ENCODE measurements around the gene ZNF143.

The ZNF143 gene

GRCh38 chr11:9565822-9566560 lies 105.2 kb downstream of the ZNF143 start:
- Histone ChIP-seq H3K4me1 (ENCODE audit: insufficient read depth, low read length, poor library complexity, severe bottlenecking) (no peaks in the 10 kb centered on the region), H3K36me3 (ENCODE audit: insufficient read depth, low read length) (no peaks in the 10 kb centered on the region), H3K4me3 (ENCODE audit: low read length, poor library complexity, severe bottlenecking) (no peak overlapping the region), H3K9me2 (replicated peaks; ENCODE audit: low read depth, low read length) (no peaks in the 10 kb centered on the region), H3K9ac (ENCODE audit: low read depth, low read length, poor library complexity, severe bottlenecking) (no peak overlapping the region), H3F3A (ENCODE audit: low read depth) (no peaks in the 10 kb centered on the region), H2AFZ (ENCODE audit: low read length) (no peak overlapping the region), H3K79me2 (ENCODE audit: insufficient read depth, low read length) (no peaks in the 10 kb centered on the region), H3K27me3 (ENCODE audit: insufficient read depth, low read length, poor library complexity, severe bottlenecking) (no peaks in the 10 kb centered on the region), H4K20me1 (ENCODE audit: insufficient read depth, low read length, poor library complexity, severe bottlenecking) (no peaks in the 10 kb centered on the region), H3K9me3 (ENCODE audit: insufficient read depth, low read depth, low read length) (no peaks in the 10 kb centered on the region), H3K4me2 (ENCODE audit: low read depth, low read length, poor library complexity, severe bottlenecking) (no peak overlapping the region)
- TF ChIP-seq EZH2phosphoT487 (IDR thresholded peaks at IDR 0.05; ENCODE audit: borderline replicate concordance) (no peak), CTCF (conservative IDR thresholded peaks at IDR 0.05; ENCODE audit: low read length) (no peak)

GRCh38 chr11:9566561-9567063 lies 105.8 kb downstream of the ZNF143 start:
- H3K79me2 ChIP-seq (ENCODE audit: insufficient read depth, low read length), result 0 out of 2 replicates have a peak, but pooled peaks cover under 1% of the 10 kb centered on the region
- no peak overlapping the region for H3K4me2 ChIP-seq (ENCODE audit: low read depth, low read length, poor library complexity, severe bottlenecking)
- H3K9me3 ChIP-seq (ENCODE audit: insufficient read depth, low read depth, low read length), result no peaks in the 10 kb centered on the region
- no peaks in the 10 kb centered on the region for H3K36me3 ChIP-seq (ENCODE audit: insufficient read depth, low read length)
- no peaks in the 10 kb centered on the region for H3K4me1 ChIP-seq (ENCODE audit: insufficient read depth, low read length, poor library complexity, severe bottlenecking)
- H3K9ac ChIP-seq (ENCODE audit: low read depth, low read length, poor library complexity, severe bottlenecking), result no peak overlapping the region
- no peaks in the 10 kb centered on the region for H3K27me3 ChIP-seq (ENCODE audit: insufficient read depth, low read length, poor library complexity, severe bottlenecking)
- H2AFZ ChIP-seq (ENCODE audit: low read length), result no peak overlapping the region
- H4K20me1 ChIP-seq (ENCODE audit: insufficient read depth, low read length, poor library complexity, severe bottlenecking), result no peaks in the 10 kb centered on the region
- H3K9me2 ChIP-seq (replicated peaks; ENCODE audit: low read depth, low read length), result no peaks in the 10 kb centered on the region
- H3K4me3 ChIP-seq (ENCODE audit: low read length, poor library complexity, severe bottlenecking), result no peak overlapping the region
- TF ChIP-seq CTCF (conservative IDR thresholded peaks at IDR 0.05; ENCODE audit: low read length) (no peak), EZH2phosphoT487 (IDR thresholded peaks at IDR 0.05; ENCODE audit: borderline replicate concordance) (no peak)
- H3F3A ChIP-seq (ENCODE audit: low read depth), result no peaks in the 10 kb centered on the region

- H2AFZ ChIP-seq (ENCODE audit: low read length), result no peak overlapping the region
- no peaks in the 10 kb centered on the region for H3K36me3 ChIP-seq (ENCODE audit: insufficient read depth, low read length)
- H3K79me2 ChIP-seq (ENCODE audit: insufficient read depth, low read length), result 0 out of 2 replicates have a peak, but pooled peaks cover 5% of the 10 kb centered on the region
- H3K9ac ChIP-seq (ENCODE audit: low read depth, low read length, poor library complexity, severe bottlenecking), result no peak overlapping the region
- H3K4me3 ChIP-seq (ENCODE audit: low read length, poor library complexity, severe bottlenecking), result no peak overlapping the region
- H4K20me1 ChIP-seq (ENCODE audit: insufficient read depth, low read length, poor library complexity, severe bottlenecking), result no peaks in the 10 kb centered on the region
- no peak for TF ChIP-seq CTCF (conservative IDR thresholded peaks at IDR 0.05; ENCODE audit: low read length)
- no peak for TF ChIP-seq EZH2phosphoT487 (IDR thresholded peaks at IDR 0.05; ENCODE audit: borderline replicate concordance)
- H3K4me2 ChIP-seq (ENCODE audit: low read depth, low read length, poor library complexity, severe bottlenecking), result no peak overlapping the region
- no peaks in the 10 kb centered on the region for H3K9me2 ChIP-seq (replicated peaks; ENCODE audit: low read depth, low read length)
- no peaks in the 10 kb centered on the region for H3K4me1 ChIP-seq (ENCODE audit: insufficient read depth, low read length, poor library complexity, severe bottlenecking)
- no peaks in the 10 kb centered on the region for H3K9me3 ChIP-seq (ENCODE audit: insufficient read depth, low read depth, low read length)
- no peaks in the 10 kb centered on the region for H3K27me3 ChIP-seq (ENCODE audit: insufficient read depth, low read length, poor library complexity, severe bottlenecking)
- no peaks in the 10 kb centered on the region for H3F3A ChIP-seq (ENCODE audit: low read depth)
Observed at GRCh38 chr11:9567401-9567800, 106.6 kb downstream of the ZNF143 start.
